AG04450 (cell line): Measurements from ENCODE around the gene RTN4RL1. TPM values are rescaled to one million over a fixed set of nuclear protein-coding genes. Genes with fewer than 3 reads are reported as not detected.

ENCODE experiments used
- CTCF ChIA-PET: fragments of 300-600, 350-600 bp; formaldehyde crosslinking; extraction: SDS; loops from one replicate; lab custom pipeline; 2022; ENCODE audit warnings: antibody characterized with exemption, inconsistent platforms; lab: Charles Lee
- POLR2A ChIA-PET: fragments of 350-600 bp; formaldehyde crosslinking; extraction: SDS; loops from one replicate; lab custom pipeline; 2021; ENCODE audit warnings: antibody characterized with exemption, inconsistent platforms; lab: Yijun Ruan, JAX
- DNase-seq: peaks from one replicate; pipeline ENCODE4 v3.0.0-alpha.2; 2011; ENCODE audit warnings: low read depth, low spot score
- H3K27ac ChIP-seq: one replicate; pipeline ENCODE4 v1.5.1; 2012; ENCODE audit warnings: low read depth, low read length, control low read depth
- H3K27me3 ChIP-seq: one replicate; pipeline ENCODE4 v1.6.0; 2012; ENCODE audit warnings: low read length; ENCODE audit not compliant: control insufficient read depth, insufficient read depth
- H3K4me3 ChIP-seq: 2 replicates; pipeline ENCODE4 v1.5.1; 2011; ENCODE audit warnings: mild to moderate bottlenecking, low read depth, low read length, control low read depth
- H3K9me3 ChIP-seq: 2 replicates; pipeline ENCODE4 v1.5.1; 2012; ENCODE audit warnings: low read length; ENCODE audit not compliant: control insufficient read depth, insufficient read depth
- CTCF ChIP-seq: IDR thresholded peaks from 2 replicates; pipeline ENCODE4 v1.5.1; 2011; ENCODE audit warnings: low read depth, low read length, control low read depth, inconsistent platforms
- polyA plus RNA-seq: library from polyadenylated mRNA; depleted of rRNA; stranded (reverse); fragments of >200 nt; gene quantifications from 2 replicates; pipeline ENCODE4 v1.2.3, GENCODE V29; 2011

Gene RTN4RL1
- polyA plus RNA-seq, 1 experiment: 0.04 TPM

- Histone ChIP-seq H3K4me3 (no peak overlapping the region), H3K9me3 (no peaks in the 10 kb centered on the region), H3K27ac (no peak overlapping the region), H3K27me3 (peaks cover 36% of the 10 kb centered on the region)
- TF ChIP-seq CTCF: no peak
- no peak for DNase-seq
- ChIA-PET CTCF (interaction anchor here (0.8 kb wide), 1 partner anchor 10 kb away, joined by 3 read pairs; no protein-coding TSS in a partner anchor), POLR2A (no interaction called here)
Measured at GRCh38 chr17:1919201-1919600, 105.9 kb downstream of the RTN4RL1 start.

GRCh38 chr17:1918346-1919162 lies 106.6 kb downstream of the RTN4RL1 start:
- Histone ChIP-seq H3K27me3 (peaks cover 41% of the 10 kb centered on the region), H3K9me3 (no peaks in the 10 kb centered on the region), H3K27ac (no peak overlapping the region), H3K4me3 (no peak overlapping the region)
- no peak for TF ChIP-seq CTCF
- ChIA-PET POLR2A (no interaction called here), CTCF (interaction anchor here (0.7 to 0.8 kb wide), 2 partner anchors 10 to 53 kb away, joined by 3 read pairs; no protein-coding TSS in a partner anchor)
- no peak for DNase-seq

GRCh38 chr17:1916963-1917715 lies 108.0 kb downstream of the RTN4RL1 start:
- POLR2A ChIA-PET: no interaction called here
- Histone ChIP-seq H3K27me3 (peaks cover 53% of the 10 kb centered on the region), H3K4me3 (no peak overlapping the region), H3K9me3 (no peaks in the 10 kb centered on the region), H3K27ac (no peak overlapping the region)
- no peak for TF ChIP-seq CTCF
- CTCF ChIA-PET: no interaction called here
- no peak for DNase-seq

- no peak for DNase-seq
- Histone ChIP-seq H3K4me3 (no peak overlapping the region), H3K27ac (no peak overlapping the region), H3K9me3 (no peaks in the 10 kb centered on the region), H3K27me3 (peaks cover 61% of the 10 kb centered on the region)
- TF ChIP-seq CTCF: no peak
- CTCF ChIA-PET: no interaction called here
- POLR2A ChIA-PET: no interaction called here
Measured at GRCh38 chr17:1916316-1916715, 108.8 kb downstream of the RTN4RL1 start.

- CTCF ChIA-PET: no interaction called here
- DNase-seq: no peak
- POLR2A ChIA-PET: no interaction called here
- no peak overlapping the region for H3K4me3 ChIP-seq
- no peaks in the 10 kb centered on the region for H3K9me3 ChIP-seq
- no peak for TF ChIP-seq CTCF
- peaks cover 61% of the 10 kb centered on the region for H3K27me3 ChIP-seq
- H3K27ac ChIP-seq: no peak overlapping the region
Measured at GRCh38 chr17:1915889-1916288, 109.2 kb downstream of the RTN4RL1 start.
